GM12878 (cell line): Measurements from ENCODE around the gene ZNF30.

Experiments
- HCFC1 ChIP-seq: fragments of 150-350 bp; IDR thresholded peaks from 2 replicates; pipeline ENCODE4 v1.6.1; 2014; ENCODE audit warnings: low read length
- POLR2AphosphoS5 ChIP-seq: IDR thresholded peaks from 2 replicates; pipeline ENCODE4 v1.6.1; 2011; ENCODE audit warnings: mild to moderate bottlenecking, low read length, inconsistent platforms
- RELA ChIP-seq: fragments of 450-650 bp; IDR thresholded peaks from 2 replicates; pipeline ENCODE4 v1.8.0; 2014; ENCODE audit warnings: borderline replicate concordance; ENCODE audit not compliant: partially characterized antibody
- SRF ChIP-seq, 2 experiments: IDR thresholded peaks; 2 replicates each; pipeline ENCODE4 v1.6.1; 2011; ENCODE audit warnings: low read depth in 2 of 2, low read length in 2 of 2, mild to moderate bottlenecking in 1 of 2, moderate library complexity in 1 of 2
- TF ChIP-seq, protein P1 (sequence below), 3 experiments: IDR thresholded peaks in 2 of 3; conservative IDR thresholded peaks in 1 of 3; 2 replicates each; pipeline ENCODE4 v1.5.1; 2011; ENCODE audit warnings: low read depth in 3 of 3, low read length in 3 of 3, mild to moderate bottlenecking in 3 of 3, control low read depth in 2 of 3, moderate library complexity in 2 of 3, inconsistent platforms in 1 of 3, mixed read lengths in 1 of 3; ENCODE audit not compliant: control insufficient read depth in 2 of 3, insufficient read depth in 1 of 3; ENCODE audit errors: extremely low read depth in 1 of 3

DNA sequence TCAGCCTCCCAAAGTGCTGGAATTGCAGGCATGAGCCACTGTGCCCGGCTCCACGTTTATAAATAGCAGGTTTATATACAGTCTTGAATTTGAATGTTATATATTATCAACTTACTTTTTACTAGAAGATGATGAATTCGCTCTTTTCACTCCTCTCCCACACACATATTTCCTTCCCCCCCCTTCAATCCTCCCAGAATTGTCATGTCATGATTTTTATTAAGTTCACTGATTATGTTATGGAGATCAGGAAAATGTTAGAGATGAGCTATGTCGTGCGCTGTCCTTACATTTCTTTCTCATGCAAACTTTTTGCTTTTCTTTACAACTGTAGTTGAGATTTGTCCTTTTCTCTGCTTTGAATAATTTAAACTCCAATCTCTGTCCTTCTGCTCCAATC is 55.6 kb downstream of the ZNF30 start:
- TF ChIP-seq HCFC1 = no peak
- TF ChIP-seq, protein P1, sequence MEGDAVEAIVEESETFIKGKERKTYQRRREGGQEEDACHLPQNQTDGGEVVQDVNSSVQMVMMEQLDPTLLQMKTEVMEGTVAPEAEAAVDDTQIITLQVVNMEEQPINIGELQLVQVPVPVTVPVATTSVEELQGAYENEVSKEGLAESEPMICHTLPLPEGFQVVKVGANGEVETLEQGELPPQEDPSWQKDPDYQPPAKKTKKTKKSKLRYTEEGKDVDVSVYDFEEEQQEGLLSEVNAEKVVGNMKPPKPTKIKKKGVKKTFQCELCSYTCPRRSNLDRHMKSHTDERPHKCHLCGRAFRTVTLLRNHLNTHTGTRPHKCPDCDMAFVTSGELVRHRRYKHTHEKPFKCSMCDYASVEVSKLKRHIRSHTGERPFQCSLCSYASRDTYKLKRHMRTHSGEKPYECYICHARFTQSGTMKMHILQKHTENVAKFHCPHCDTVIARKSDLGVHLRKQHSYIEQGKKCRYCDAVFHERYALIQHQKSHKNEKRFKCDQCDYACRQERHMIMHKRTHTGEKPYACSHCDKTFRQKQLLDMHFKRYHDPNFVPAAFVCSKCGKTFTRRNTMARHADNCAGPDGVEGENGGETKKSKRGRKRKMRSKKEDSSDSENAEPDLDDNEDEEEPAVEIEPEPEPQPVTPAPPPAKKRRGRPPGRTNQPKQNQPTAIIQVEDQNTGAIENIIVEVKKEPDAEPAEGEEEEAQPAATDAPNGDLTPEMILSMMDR (IDR thresholded peaks at IDR 0.05 in 2 of 3, conservative IDR thresholded peaks at IDR 0.05 in 1 of 3; ENCODE audit: control insufficient read depth in 2 of 3, extremely low read depth in 1 of 3, insufficient read depth in 1 of 3, low read depth in 3 of 3, low read length in 3 of 3) = no peak
- TF ChIP-seq RELA = no peak
- no peak for TF ChIP-seq POLR2AphosphoS5
- no peak for TF ChIP-seq SRF (IDR thresholded peaks at IDR 0.05; ENCODE audit: low read depth in 2 of 2, low read length in 2 of 2)
